K562 (cell line): ENCODE results near the gene CDH18. TPM values are rescaled to one million over a fixed set of nuclear protein-coding genes. Genes with fewer than 3 reads are reported as not detected.

Experiments
- ATAC-seq: fragments of 200-7000 bp; cut with Tn5 transposase; 3 replicates; pipeline ENCODE4 v1.9.1; 2020; ENCODE audit warnings: moderate library complexity
- BruUV-seq: library from RNA; stranded (reverse); fragments of 400-500 nt; replicated peaks from 2 replicates; lab custom pipeline; 2021; lab: Mats Ljungman, UMichigan
- CTCF ChIA-PET: fragments of 300-600 bp; formaldehyde crosslinking; extraction: SDS; loops from one replicate; lab custom pipeline; 2021; ENCODE audit warnings: low intra/inter-chr PET ratio; lab: Yijun Ruan, JAX
- POLR2A ChIA-PET: fragments of 300-600, 350-650 bp; sonication (Branson Sonifier 250); formaldehyde crosslinking; extraction: SDS; loops from one replicate; lab custom pipeline; 2021; ENCODE audit warnings: antibody characterized with exemption, inconsistent platforms; lab: Yijun Ruan, JAX
- DNase-seq, 4 experiments: peaks; one replicate each; pipeline versions ENCODE4 v3.0.0 to v3.0.0-alpha.2; 2011 to 2018; ENCODE audit warnings: low spot score in 3 of 4, mixed read lengths in 3 of 4; ENCODE audit errors: extremely low read depth in 1 of 4
- FAIRE-seq: peaks from 2 replicates; lab custom pipeline; 2011; peaks lifted over from hg19 to GRCh38; lab: Jason Lieb, UNC
- H2AFZ ChIP-seq: 2 replicates; pipeline ENCODE4 v1.6.0; 2011; ENCODE audit warnings: low read depth, low read length, control low read depth, inconsistent platforms
- H3K27ac ChIP-seq: fragments of 200-600 bp; 3 replicates; pipeline ENCODE4 v1.8.0; 2011; ENCODE audit warnings: low read depth, mild to moderate bottlenecking, control low read depth, inconsistent platforms, low read length, moderate library complexity, mixed read lengths; ENCODE audit errors: extremely low read depth
- H3K27me3 ChIP-seq, 2 experiments: fragments of 300-600 bp in 1 of 2; 2 replicates in 1 of 2; 3 replicates in 1 of 2; pipeline versions ENCODE4 v1.6.0 to v1.8.0; 2011; ENCODE audit warnings: inconsistent platforms in 2 of 2, low read length in 2 of 2, mild to moderate bottlenecking in 1 of 2, mixed read lengths in 1 of 2, moderate library complexity in 1 of 2; ENCODE audit not compliant: control insufficient read depth in 2 of 2, insufficient read depth in 2 of 2
- H3K36me3 ChIP-seq: fragments of 300-600 bp; 3 replicates; pipeline ENCODE4 v1.8.0; 2011; ENCODE audit warnings: mild to moderate bottlenecking, low read length, inconsistent platforms; ENCODE audit not compliant: control insufficient read depth, insufficient read depth
- H3K4me1 ChIP-seq, 2 experiments: fragments of 200-600 bp in 1 of 2; replicated peaks in 1 of 2; 2 replicates in 1 of 2; 3 replicates in 1 of 2; pipeline versions ENCODE4 v1.5.1 to v1.8.0; 2011; ENCODE audit warnings: inconsistent platforms in 2 of 2, low read length in 2 of 2, mild to moderate bottlenecking in 1 of 2, mixed read lengths in 1 of 2, moderate library complexity in 1 of 2; ENCODE audit not compliant: control insufficient read depth in 2 of 2, insufficient read depth in 2 of 2
- H3K4me2 ChIP-seq: 2 replicates; pipeline ENCODE4 v1.6.1; 2011; ENCODE audit warnings: low read length, control low read depth, inconsistent platforms, mixed read lengths; ENCODE audit not compliant: insufficient read depth
- H3K4me3 ChIP-seq: fragments of 200-600 bp; sonication (generic), shearing (Covaris generic); 2 replicates; pipeline ENCODE4 v1.5.1; 2016; ENCODE audit warnings: control low read depth, inconsistent platforms
- H3K79me2 ChIP-seq: fragments of 200-600 bp; 3 replicates; pipeline ENCODE4 v1.8.0; 2011; ENCODE audit warnings: low read length, inconsistent platforms; ENCODE audit not compliant: control insufficient read depth, insufficient read depth
- H3K9ac ChIP-seq, 2 experiments: 2 replicates each; pipeline versions ENCODE4 v1.6.0 to v1.6.1; 2011; ENCODE audit warnings: low read depth in 2 of 2, low read length in 2 of 2, control low read depth in 1 of 2, inconsistent platforms in 1 of 2, mild to moderate bottlenecking in 1 of 2, mixed read lengths in 1 of 2; ENCODE audit not compliant: insufficient read depth in 1 of 2
- H3K9me1 ChIP-seq: one replicate; pipeline ENCODE4 v1.6.0; 2011; ENCODE audit warnings: inconsistent platforms, mild to moderate bottlenecking, low read length, moderate library complexity; ENCODE audit not compliant: control insufficient read depth, insufficient read depth
- H3K9me3 ChIP-seq: replicated peaks from 2 replicates; pipeline ENCODE4 v1.5.1; 2011; ENCODE audit warnings: low read depth, low read length, inconsistent platforms; ENCODE audit not compliant: control insufficient read depth, insufficient read depth
- H4K20me1 ChIP-seq: replicated peaks from 2 replicates; pipeline ENCODE4 v1.6.1; 2011; ENCODE audit warnings: low read length, inconsistent platforms, mixed read lengths; ENCODE audit not compliant: control insufficient read depth, insufficient read depth
- CBX5 ChIP-seq: IDR thresholded peaks from 2 replicates; pipeline ENCODE4 v1.6.1; 2014; ENCODE audit warnings: low read depth, borderline replicate concordance
- HNRNPUL1 ChIP-seq: fragments of 200-400 bp; formaldehyde crosslinking; IDR thresholded peaks from 2 replicates; pipeline ENCODE4 v1.6.1; 2017; ENCODE audit warnings: low read length
- MAFG ChIP-seq: fragments of 450-650 bp; conservative IDR thresholded peaks from 2 replicates; pipeline ENCODE4 v1.6.1; 2016; ENCODE audit warnings: missing genetic modification characterization, missing compliant biosample characterization
- MTA2 ChIP-seq: fragments of 450-650 bp; IDR thresholded peaks from 2 replicates; pipeline ENCODE4 v1.6.1; 2016; ENCODE audit warnings: low read depth
- NCOA6 ChIP-seq: fragments of 450-650 bp; IDR thresholded peaks from 2 replicates; pipeline ENCODE4 v1.6.1; 2017; ENCODE audit warnings: mild to moderate bottlenecking
- NELFE ChIP-seq: IDR thresholded peaks from 2 replicates; pipeline ENCODE4 v1.6.1; 2011; ENCODE audit warnings: mild to moderate bottlenecking; ENCODE audit not compliant: insufficient read depth, insufficient read length
- NR3C1 ChIP-seq: sonication (generic); formaldehyde crosslinking; IDR thresholded peaks from 2 replicates; pipeline ENCODE4 v1.8.1; 2022; ENCODE audit warnings: missing genetic modification reagents
- ZNF121 ChIP-seq: sonication (generic); formaldehyde crosslinking; conservative IDR thresholded peaks from 2 replicates; pipeline ENCODE4 v1.8.0; 2022; ENCODE audit warnings: missing genetic modification reagents
- ZNF212 ChIP-seq: fragments of 450-650 bp; formaldehyde crosslinking; IDR thresholded peaks from 2 replicates; pipeline ENCODE4 v1.4.0; 2020; ENCODE audit warnings: mild to moderate bottlenecking
- ZNF316 ChIP-seq: fragments of 450-650 bp; IDR thresholded peaks from 2 replicates; pipeline ENCODE4 v1.6.1; 2016
- ZNF407 ChIP-seq: fragments of 450-650 bp; IDR thresholded peaks from 2 replicates; pipeline ENCODE4 v1.6.1; 2016; ENCODE audit warnings: low read depth
- ZNF609 ChIP-seq: sonication (generic); formaldehyde crosslinking; IDR thresholded peaks from 2 replicates; pipeline ENCODE4 v1.8.1; 2023; ENCODE audit warnings: missing genetic modification reagents, mild to moderate bottlenecking, borderline replicate concordance
- in situ Hi-C: fragments of 300-500 bp; cut with MboI; formaldehyde crosslinking; loops from 4 replicates; pipeline ENCODE4 v1.15.0; 2018; ENCODE audit warnings: inconsistent platforms, mixed read lengths
- intact Hi-C: fragments of 100-400 bp; cut with micrococcal nuclease; formaldehyde crosslinking; loops from 2 replicates; pipeline ENCODE4 v1.14.2; 2022
- polyA plus RNA-seq, 8 experiments: library from polyadenylated mRNA; depleted of rRNA in 4 of 8; stranded (reverse) in 5 of 8; unstranded in 3 of 8; fragments of >200 nt; fragmentation: Nextera tagmentation in 2 of 8; fragmentation: Illumina TruSeq in 1 of 8; extraction: Ambion mirVana in 2 of 8; extraction: Trizol in 1 of 8; gene quantifications; 2 replicates each; pipeline versions ENCODE4 v1.2.1 to v1.2.3, GENCODE V29; 2011 to 2014; ENCODE audit warnings: inconsistent platforms in 1 of 8, missing spikeins in 1 of 8
- total RNA-seq, 7 experiments: library from RNA; depleted of rRNA in 6 of 7; stranded (reverse); fragments of >200 nt in 6 of 7; fragmentation: Illumina TruSeq in 2 of 7; extraction: Trizol in 2 of 7; gene quantifications; 2 replicates each; pipeline versions ENCODE4 v1.2.1 to v1.2.3, GENCODE V29; 2011 to 2021; ENCODE audit warnings: low replicate concordance in 1 of 7

Gene CDH18
- total and polyA plus RNA-seq, 9 of the 15 experiments (the other 6 are each of a cell fraction or from before 2014, with no cell fraction given): 0.18 to 1.4 (median 0.31) TPM

DNA sequence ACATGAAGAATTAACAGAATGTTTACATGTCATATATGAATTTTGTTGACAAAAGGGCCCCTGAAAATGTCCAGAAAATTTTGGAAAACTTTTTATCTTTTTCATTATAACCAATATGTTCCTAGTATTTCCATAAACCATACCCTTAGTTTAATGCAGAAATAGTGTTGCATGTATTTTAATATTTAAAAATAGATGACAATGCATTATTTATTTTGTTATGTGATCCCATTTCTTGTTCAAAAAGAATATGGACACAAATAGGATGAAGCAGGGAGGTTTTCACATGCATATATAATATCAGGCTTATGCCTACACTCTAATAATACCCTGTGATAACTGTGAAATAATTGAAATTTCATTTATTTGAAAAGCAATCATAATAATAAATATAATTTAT, 500.5 kb downstream of the CDH18 start:
- DNase-seq (no peak), ATAC-seq (no peak), FAIRE-seq (no peak)
- intact Hi-C loops: no loop called here
- Histone ChIP-seq H4K20me1 (no peaks in the 10 kb centered on the region), H3K4me1 (no peaks in the 10 kb centered on the region), H2AFZ (no peak overlapping the region), H3K4me2 (no peak overlapping the region), H3K9me3 (no peaks in the 10 kb centered on the region), H3K4me3 (no peak overlapping the region), H3K27me3 (no peaks in the 10 kb centered on the region; a peak in 1 of 5 replicates), H3K27ac (no peak overlapping the region), H3K9me1 (no peaks in the 10 kb centered on the region), H3K79me2 (no peaks in the 10 kb centered on the region), H3K9ac (no peak overlapping the region), H3K36me3 (no peaks in the 10 kb centered on the region)
- ChIA-PET POLR2A (interaction anchor here (1.4 kb wide), 1 partner anchor 10 kb away, joined by 3 read pairs; no protein-coding TSS in a partner anchor), CTCF (no interaction called here)
- no TSS peak for BruUV-seq
- in situ Hi-C loops: no loop called here
- no peak for TF ChIP-seq ZNF212 (CRISPR knock-in tag)
- peak; percentile 52; the same call in 1 of the 2 replicates for TF ChIP-seq MAFG
- TF ChIP-seq ZNF609: no peak
- no peak for TF ChIP-seq CBX5
- TF ChIP-seq MTA2: no peak
- no peak for TF ChIP-seq NELFE
- TF ChIP-seq ZNF121 (CRISPR knock-in tag): no peak
- no peak for TF ChIP-seq HNRNPUL1
- no peak for TF ChIP-seq ZNF407
- peak; percentile 75 for TF ChIP-seq ZNF316
- no peak for TF ChIP-seq NR3C1 (CRISPR knock-in tag)
- no peak for TF ChIP-seq NCOA6
